GM06990 (cell line): Measurements from ENCODE around the gene SPRED1.

Experiments used
- DNase-seq: peaks from one replicate; pipeline ENCODE4 v3.0.0-alpha.2; 2011; ENCODE audit not compliant: insufficient read length; ENCODE audit errors: extremely low read depth
- H3K27me3 ChIP-seq: replicated peaks from 2 replicates; pipeline ENCODE4 v1.6.0; 2011; ENCODE audit warnings: low read length; ENCODE audit not compliant: control insufficient read depth, insufficient read depth
- H3K36me3 ChIP-seq: 2 replicates; pipeline ENCODE4 v1.5.1; 2011; ENCODE audit warnings: low read length; ENCODE audit not compliant: control insufficient read depth, insufficient read depth
- H3K4me3 ChIP-seq: replicated peaks from 2 replicates; pipeline ENCODE4 v1.5.1; 2011; ENCODE audit warnings: low read depth, mild to moderate bottlenecking, control low read depth, low read length
- CTCF ChIP-seq: IDR thresholded peaks from 2 replicates; pipeline ENCODE4 v1.5.1; 2011; ENCODE audit warnings: low read length, control low read depth, mild to moderate bottlenecking, inconsistent platforms; ENCODE audit not compliant: insufficient read depth, poor library complexity, severe bottlenecking

SPRED1 gene

GRCh38 chr15:38254051-38254883, 1.6 kb downstream of the SPRED1 start:
- no peaks in the 10 kb centered on the region for H3K27me3 ChIP-seq
- H3K4me3 ChIP-seq = peak overlapping the region; percentile 80
- no peak for TF ChIP-seq CTCF
- no peaks in the 10 kb centered on the region for H3K36me3 ChIP-seq
- peak; percentile 45 for DNase-seq

- Histone ChIP-seq H3K36me3 (no peaks in the 10 kb centered on the region), H3K4me3 (no peak overlapping the region)
- no peak for DNase-seq
Measured at GRCh38 chr15:38255690-38256089, 3.1 kb downstream of the SPRED1 start.

GRCh38 chr15:38257676-38258075, 5.0 kb downstream of the SPRED1 start:
- no peaks in the 10 kb centered on the region for H3K36me3 ChIP-seq
- no peaks in the 10 kb centered on the region for H3K27me3 ChIP-seq
- H3K4me3 ChIP-seq = no peak overlapping the region
- no peak for DNase-seq
- TF ChIP-seq CTCF = no peak

More at GRCh38 chr15:38255690-38256089, 3.1 kb downstream of the SPRED1 start:
- H3K27me3 ChIP-seq = no peaks in the 10 kb centered on the region
- TF ChIP-seq CTCF = no peak

- TF ChIP-seq CTCF = no peak
- H3K4me3 ChIP-seq = no peak overlapping the region
- DNase-seq = no peak
- no peaks in the 10 kb centered on the region for H3K27me3 ChIP-seq
- H3K36me3 ChIP-seq = no peaks in the 10 kb centered on the region
Measured at GRCh38 chr15:38259134-38259533, 6.5 kb downstream of the SPRED1 start.

GRCh38 chr15:38260077-38260476, 7.4 kb downstream of the SPRED1 start:
- no peaks in the 10 kb centered on the region for H3K36me3 ChIP-seq
- no peaks in the 10 kb centered on the region for H3K27me3 ChIP-seq
- no peak for TF ChIP-seq CTCF
- H3K4me3 ChIP-seq = no peak overlapping the region
- DNase-seq = no peak
